Aorta (tissue), 5 donors: ENCODE measurements around the gene PTPRD. TPM values are rescaled to one million over a fixed set of nuclear protein-coding genes. Genes with fewer than 3 reads are reported as not detected.

Source experiments
- ATAC-seq: fragments of 200-7000 bp; cut with Tn5 transposase; one replicate; pipeline ENCODE4 v1.9.1; 2022; ENCODE audit warnings: moderate library complexity; ENCODE audit not compliant: low FRiP score
- DNase-seq, 2 donors: peaks; one replicate each; pipeline ENCODE4 v3.0.0-alpha.2; 2020
- H3K27ac ChIP-seq, 2 donors: one replicate each; pipeline ENCODE4 v1.5.1; 2013; ENCODE audit warnings: low read length in 2 of 2, mild to moderate bottlenecking in 2 of 2, moderate library complexity in 2 of 2, control low read depth in 1 of 2, inconsistent platforms in 1 of 2, low read depth in 1 of 2
- H3K27me3 ChIP-seq, 2 donors: one replicate each; pipeline ENCODE4 v1.6.1; 2013; ENCODE audit warnings: control low read depth in 1 of 2, low read length in 1 of 2, mild to moderate bottlenecking in 1 of 2, moderate library complexity in 1 of 2; ENCODE audit not compliant: insufficient read depth in 2 of 2, control insufficient read depth in 1 of 2
- H3K36me3 ChIP-seq, 2 donors: one replicate each; pipeline ENCODE4 v1.6.1; 2013; ENCODE audit warnings: control low read depth in 1 of 2, low read length in 1 of 2, mild to moderate bottlenecking in 1 of 2; ENCODE audit not compliant: insufficient read depth in 2 of 2, control insufficient read depth in 1 of 2
- H3K4me1 ChIP-seq, 2 donors: one replicate each; pipeline ENCODE4 v1.6.1; 2013; ENCODE audit warnings: low read length in 2 of 2, control low read depth in 1 of 2, mild to moderate bottlenecking in 1 of 2, moderate library complexity in 1 of 2; ENCODE audit not compliant: insufficient read depth in 2 of 2, control insufficient read depth in 1 of 2
- H3K4me3 ChIP-seq, 2 donors: one replicate each; pipeline ENCODE4 v1.5.1; 2013; ENCODE audit warnings: low read length in 2 of 2, control low read depth in 1 of 2, mild to moderate bottlenecking in 1 of 2
- H3K9me3 ChIP-seq: one replicate; pipeline ENCODE4 v1.6.1; 2013; ENCODE audit warnings: mild to moderate bottlenecking, low read length; ENCODE audit not compliant: control insufficient read depth
- WGBS, 2 donors: extraction: QIAGEN DNeasy Blood & Tissue Kit; methylation state at CpG; one replicate each; pipeline ENCODE4 v1.1.7; 2013; 5-methylcytosine and 5-hydroxymethylcytosine counted together
- intact Hi-C, 2 donors: fragments of 100-400 bp; cut with DNase I; formaldehyde crosslinking; loops; one replicate each; pipeline versions ENCODE4 v1.14.2 to v1.15.0; 2022
- polyA plus RNA-seq, 2 donors: library from polyadenylated mRNA; stranded (reverse); fragments of 200-250 nt; gene quantifications; one replicate each; pipeline ENCODE4 v1.2.3, GENCODE V29; 2013
- total RNA-seq, 2 donors: library from RNA; stranded (reverse); fragmentation: NEBNext Ultra II Directional; extraction: Animal tissue kit (Norgen Biotek cat#: 25700); gene quantifications; one replicate each; pipeline ENCODE4 v1.2.1, GENCODE V29; 2021
- donor health status: healthy with polysubstance abuse.
- donor health status: Bipolar disorder and iron deficiency.
- donor health status: DM: no; HTN: no; CAD: no.
- donor health status: DM: no; HTN: no; CAD: no.
- donor health status: DM: yes; HTN: yes; CAD: no.

The PTPRD gene
- total and polyA plus RNA-seq, 4 donors: 1.5 to 92.0 (median 29.4) TPM

- 90 to 93% methylated on average over 7 of the region's 7 CpGs for WGBS, 2 donors
- H3K4me1 ChIP-seq: peaks cover 0 to 2% of the 10 kb centered on the region in 2 donors
- no peak overlapping the region for H3K27ac ChIP-seq
- DNase-seq (no peak), ATAC-seq (no peak)
- H3K4me3 ChIP-seq: no peak overlapping the region
- no peaks in the 10 kb centered on the region for H3K27me3 ChIP-seq
- H3K36me3 ChIP-seq: no peaks in the 10 kb centered on the region
- no peaks in the 10 kb centered on the region for H3K9me3 ChIP-seq
- intact Hi-C loops: loop anchor here in 1 of 2 donors (10.0 kb wide), 2 partner anchors 171 to 179 kb away; no protein-coding TSS in a partner anchor
Observed at GRCh38 chr9:8683496-8683895, 1929.3 kb downstream of the PTPRD start.

GRCh38 chr9:8680658-8681057 is 1932.1 kb downstream of the PTPRD start:
- H3K4me3 ChIP-seq: no peak overlapping the region
- intact Hi-C loops: loop anchor here in 1 of 2 donors (10.0 kb wide), 2 partner anchors 174 to 176 kb away; no protein-coding TSS in a partner anchor
- H3K4me1 ChIP-seq: no peaks in the 10 kb centered on the region
- no peaks in the 10 kb centered on the region for H3K9me3 ChIP-seq
- H3K27me3 ChIP-seq: no peaks in the 10 kb centered on the region
- 12 to 25% methylated on average over 2 of the region's 2 CpGs for WGBS, 2 donors
- no peak overlapping the region for H3K27ac ChIP-seq
- ATAC-seq (no peak), DNase-seq (no peak)
- H3K36me3 ChIP-seq: no peaks in the 10 kb centered on the region

- H3K4me1 ChIP-seq: no peaks in the 10 kb centered on the region
- no peaks in the 10 kb centered on the region for H3K27me3 ChIP-seq
- no peak overlapping the region for H3K27ac ChIP-seq
- no peak overlapping the region for H3K4me3 ChIP-seq
- ATAC-seq (no peak), DNase-seq (no peak)
- intact Hi-C loops: loop anchor here in 1 of 2 donors (10.0 kb wide), 2 partner anchors 175 kb away; no protein-coding TSS in a partner anchor
- H3K9me3 ChIP-seq: no peaks in the 10 kb centered on the region
- no peaks in the 10 kb centered on the region for H3K36me3 ChIP-seq
- WGBS, 2 donors: 82 to 85% methylated on average over 3 of the region's 3 CpGs
Observed at GRCh38 chr9:8680157-8680556, 1932.6 kb downstream of the PTPRD start.

- 65 to 68% methylated on average over 2 of the region's 2 CpGs for WGBS, 2 donors
- Histone ChIP-seq H3K27ac (no peak overlapping the region), H3K36me3 (no peaks in the 10 kb centered on the region), H3K4me1 (no peaks in the 10 kb centered on the region), H3K27me3 (no peaks in the 10 kb centered on the region), H3K4me3 (no peak overlapping the region), H3K9me3 (no peaks in the 10 kb centered on the region)
- DNase-seq: no peak
- ATAC-seq: no peak
- intact Hi-C loops: loop anchor here in 1 of 2 donors (10.0 kb wide), 1 partner anchor 65 kb away; no protein-coding TSS in a partner anchor
Observed at GRCh38 chr9:8679371-8679822, 1933.4 kb downstream of the PTPRD start.

GRCh38 chr9:8677741-8678140 is 1935.1 kb downstream of the PTPRD start:
- no peak for DNase-seq
- no peaks in the 10 kb centered on the region for H3K4me1 ChIP-seq
- WGBS, 2 donors: 50 to 56% methylated on average over 4 of the region's 4 CpGs

GRCh38 chr9:8674536-8674935 is 1938.3 kb downstream of the PTPRD start:
- no peaks in the 10 kb centered on the region for H3K36me3 ChIP-seq
- no peaks in the 10 kb centered on the region for H3K9me3 ChIP-seq
- no peaks in the 10 kb centered on the region for H3K27me3 ChIP-seq
- DNase-seq (no peak), ATAC-seq (no peak)
- no peaks in the 10 kb centered on the region for H3K4me1 ChIP-seq
- H3K27ac ChIP-seq: no peak overlapping the region
- no peak overlapping the region for H3K4me3 ChIP-seq
- intact Hi-C loops: loop anchor here in 1 of 2 donors (10.0 kb wide), 1 partner anchor 60 kb away; no protein-coding TSS in a partner anchor

More at GRCh38 chr9:8677741-8678140, 1935.1 kb downstream of the PTPRD start:
- Histone ChIP-seq H3K36me3 (no peaks in the 10 kb centered on the region), H3K27me3 (no peaks in the 10 kb centered on the region), H3K9me3 (no peaks in the 10 kb centered on the region), H3K27ac (no peak overlapping the region), H3K4me3 (no peak overlapping the region)
- ATAC-seq: no peak
- intact Hi-C loops: loop anchor here in 1 of 2 donors (10.0 kb wide), 1 partner anchor 63 kb away; no protein-coding TSS in a partner anchor

- no peak for ATAC-seq
- intact Hi-C loops: loop anchor here in 1 of 2 donors (10.0 kb wide), 1 partner anchor 59 kb away; no protein-coding TSS in a partner anchor
- no peaks in the 10 kb centered on the region for H3K4me1 ChIP-seq
Observed at GRCh38 chr9:8673830-8674229, 1939.0 kb downstream of the PTPRD start.

GRCh38 chr9:8670751-8671150 is 1942.1 kb downstream of the PTPRD start:
- Histone ChIP-seq H3K27ac (no peak overlapping the region), H3K4me3 (no peak overlapping the region), H3K9me3 (no peaks in the 10 kb centered on the region), H3K36me3 (no peaks in the 10 kb centered on the region), H3K27me3 (no peaks in the 10 kb centered on the region), H3K4me1 (no peaks in the 10 kb centered on the region)
- intact Hi-C loops: loop anchor here in 1 of 2 donors (10.0 kb wide), 1 partner anchor 56 kb away; no protein-coding TSS in a partner anchor
- 92% methylated on average over 2 of the region's 2 CpGs for WGBS, 2 donors
- ATAC-seq (no peak), DNase-seq (no peak)

More at GRCh38 chr9:8673830-8674229, 1939.0 kb downstream of the PTPRD start:
- DNase-seq: no peak
- Histone ChIP-seq H3K27ac (no peak overlapping the region), H3K4me3 (no peak overlapping the region), H3K36me3 (no peaks in the 10 kb centered on the region), H3K27me3 (no peaks in the 10 kb centered on the region), H3K9me3 (no peaks in the 10 kb centered on the region)
- WGBS, 2 donors: 80 to 82% methylated on average over 7 of the region's 7 CpGs

- H3K27me3 ChIP-seq: no peaks in the 10 kb centered on the region
- intact Hi-C loops: no loop called here
- H3K4me3 ChIP-seq: no peak overlapping the region
- ATAC-seq (no peak), DNase-seq (no peak)
- no peak overlapping the region for H3K27ac ChIP-seq
- H3K9me3 ChIP-seq: no peaks in the 10 kb centered on the region
- no peaks in the 10 kb centered on the region for H3K4me1 ChIP-seq
- 91 to 95% methylated on average over 1 of the region's 1 CpG for WGBS, 2 donors
- H3K36me3 ChIP-seq: no peaks in the 10 kb centered on the region
Observed at GRCh38 chr9:8668751-8669150, 1944.1 kb downstream of the PTPRD start.
